Activated T-helper 17 cell treated with anti-CD3 and anti-CD28 coated beads, Interleukin-2, amount 50 U/mL, for 72 hours (primary cell): Measurements from ENCODE around the gene DEPDC1. TPM values are rescaled to one million over a fixed set of nuclear protein-coding genes. Genes with fewer than 3 reads are reported as not detected.
A peak's percentile ranks its signal among the peaks of the same experiment; 100 is the strongest.

Experiments
- ATAC-seq: fragments of 150-1000 bp; cut with Tn5 transposase; replicated peaks from 2 replicates; pipeline ENCODE4 v1.10.0; 2021; ENCODE audit warnings: mild to moderate bottlenecking, moderate library complexity
- H3K27ac Mint-ChIP-seq: one replicate; pipeline ENCODE4 v1.8.0; 2022; ENCODE audit warnings: mixed read lengths
- H3K27me3 Mint-ChIP-seq: one replicate; pipeline ENCODE4 v1.8.0; 2022; ENCODE audit warnings: mixed read lengths
- H3K36me3 Mint-ChIP-seq: one replicate; pipeline ENCODE4 v1.8.0; 2022; ENCODE audit warnings: low read depth, mild to moderate bottlenecking, mixed read lengths
- H3K4me1 Mint-ChIP-seq: one replicate; pipeline ENCODE4 v1.8.0; 2022; ENCODE audit warnings: mixed read lengths
- H3K4me3 Mint-ChIP-seq: one replicate; pipeline ENCODE4 v1.8.0; 2022; ENCODE audit warnings: mild to moderate bottlenecking, mixed read lengths
- H3K9me3 Mint-ChIP-seq: one replicate; pipeline ENCODE4 v1.8.0; 2022; ENCODE audit warnings: mixed read lengths
- total RNA-seq, 2 donors: library from RNA; stranded (reverse); gene quantifications; one replicate each; pipeline ENCODE4 v1.2.3, GENCODE V29; 2022

DEPDC1 gene
- total RNA-seq, 2 donors from 2014 or later, result 25.3 to 29.6 TPM

- Mint-ChIP-seq H3K36me3 (no peaks in the 10 kb centered on the region), H3K27me3 (no peaks in the 10 kb centered on the region), H3K4me3 (no peak overlapping the region), H3K27ac (no peak overlapping the region), H3K4me1 (no peaks in the 10 kb centered on the region), H3K9me3 (no peaks in the 10 kb centered on the region)
- no peak for ATAC-seq
These were observed 42.3 kb downstream of the DEPDC1 start for GRCh38 chr1:68454534-68454933.

GRCh38 chr1:68453060-68453670 lies 43.7 kb downstream of the DEPDC1 start:
- H3K9me3 Mint-ChIP-seq, result no peaks in the 10 kb centered on the region
- H3K4me3 Mint-ChIP-seq, result no peak overlapping the region
- H3K27me3 Mint-ChIP-seq, result no peaks in the 10 kb centered on the region
- no peak for ATAC-seq
- H3K27ac Mint-ChIP-seq, result no peak overlapping the region
- H3K4me1 Mint-ChIP-seq, result no peaks in the 10 kb centered on the region
- no peaks in the 10 kb centered on the region for H3K36me3 Mint-ChIP-seq

- H3K27ac Mint-ChIP-seq, result no peak within 1 kb of the TSS
- no peaks in the 10 kb centered on the region for H3K9me3 Mint-ChIP-seq
- H3K4me1 Mint-ChIP-seq, result no peaks in the 10 kb centered on the region
- no peaks in the 10 kb centered on the region for H3K36me3 Mint-ChIP-seq
- H3K27me3 Mint-ChIP-seq, result peaks cover 5% of the 10 kb centered on the region
- ATAC-seq, result no peak
- no peak within 1 kb of the TSS for H3K4me3 Mint-ChIP-seq
These were observed 47.0 kb downstream of the DEPDC1 start, which contains the start of gene RPE65 for GRCh38 chr1:68449901-68450300. TSS of gene RPE65 (minus strand) at chr1:68449954. CDS start at chr1:68449905, 49 bp downstream.

- Mint-ChIP-seq H3K4me1 (no peaks in the 10 kb centered on the region), H3K27me3 (peaks cover 11% of the 10 kb centered on the region), H3K27ac (no peak overlapping the region), H3K4me3 (no peak overlapping the region), H3K36me3 (no peaks in the 10 kb centered on the region), H3K9me3 (no peaks in the 10 kb centered on the region)
- no peak for ATAC-seq
These were observed 48.5 kb downstream of the DEPDC1 start for GRCh38 chr1:68448365-68448764.

GRCh38 chr1:68445709-68446108 lies 51.2 kb downstream of the DEPDC1 start:
- Mint-ChIP-seq H3K4me1 (no peaks in the 10 kb centered on the region), H3K27me3 (peaks cover 13% of the 10 kb centered on the region)
- ATAC-seq, result no peak

GRCh38 chr1:68442822-68443556 lies 53.9 kb downstream of the DEPDC1 start:
- Mint-ChIP-seq H3K4me1 (no peaks in the 10 kb centered on the region), H3K27me3 (peaks cover 17% of the 10 kb centered on the region), H3K27ac (no peak overlapping the region), H3K36me3 (no peaks in the 10 kb centered on the region), H3K9me3 (no peaks in the 10 kb centered on the region), H3K4me3 (no peak overlapping the region)
- peak; percentile 37 for ATAC-seq

More at GRCh38 chr1:68445709-68446108, 51.2 kb downstream of the DEPDC1 start:
- Mint-ChIP-seq H3K9me3 (no peaks in the 10 kb centered on the region), H3K4me3 (no peak overlapping the region), H3K27ac (no peak overlapping the region), H3K36me3 (no peaks in the 10 kb centered on the region)

GRCh38 chr1:68442006-68442405 lies 54.9 kb downstream of the DEPDC1 start:
- Mint-ChIP-seq H3K9me3 (no peaks in the 10 kb centered on the region), H3K36me3 (no peaks in the 10 kb centered on the region), H3K4me3 (no peak overlapping the region), H3K4me1 (no peaks in the 10 kb centered on the region), H3K27me3 (peaks cover 18% of the 10 kb centered on the region), H3K27ac (no peak overlapping the region)
- no peak for ATAC-seq

GRCh38 chr1:68438310-68438709 lies 58.6 kb downstream of the DEPDC1 start:
- ATAC-seq, result no peak
- H3K27me3 Mint-ChIP-seq, result peaks cover 11% of the 10 kb centered on the region
- no peaks in the 10 kb centered on the region for H3K36me3 Mint-ChIP-seq
- H3K27ac Mint-ChIP-seq, result no peak overlapping the region
- no peak overlapping the region for H3K4me3 Mint-ChIP-seq
- no peaks in the 10 kb centered on the region for H3K9me3 Mint-ChIP-seq
- no peaks in the 10 kb centered on the region for H3K4me1 Mint-ChIP-seq

GRCh38 chr1:68433395-68433794 lies 63.5 kb downstream of the DEPDC1 start:
- Mint-ChIP-seq H3K36me3 (no peaks in the 10 kb centered on the region), H3K4me1 (no peaks in the 10 kb centered on the region), H3K9me3 (no peaks in the 10 kb centered on the region), H3K27me3 (peaks cover 5% of the 10 kb centered on the region), H3K27ac (no peak overlapping the region), H3K4me3 (no peak overlapping the region)
- ATAC-seq, result no peak

GRCh38 chr1:68431076-68431475 lies 65.8 kb downstream of the DEPDC1 start:
- ATAC-seq, result no peak
- H3K4me1 Mint-ChIP-seq, result no peaks in the 10 kb centered on the region
- no peaks in the 10 kb centered on the region for H3K36me3 Mint-ChIP-seq
- no peaks in the 10 kb centered on the region for H3K9me3 Mint-ChIP-seq
- no peaks in the 10 kb centered on the region for H3K27me3 Mint-ChIP-seq
- no peak overlapping the region for H3K4me3 Mint-ChIP-seq
- H3K27ac Mint-ChIP-seq, result no peak overlapping the region

- no peaks in the 10 kb centered on the region for H3K9me3 Mint-ChIP-seq
- no peak for ATAC-seq
- H3K27ac Mint-ChIP-seq, result no peak overlapping the region
- H3K4me1 Mint-ChIP-seq, result no peaks in the 10 kb centered on the region
- H3K27me3 Mint-ChIP-seq, result no peaks in the 10 kb centered on the region
- no peak overlapping the region for H3K4me3 Mint-ChIP-seq
- no peaks in the 10 kb centered on the region for H3K36me3 Mint-ChIP-seq
These were observed 67.6 kb downstream of the DEPDC1 start for GRCh38 chr1:68429233-68429808.

- Mint-ChIP-seq H3K36me3 (no peaks in the 10 kb centered on the region), H3K9me3 (peaks cover 4% of the 10 kb centered on the region), H3K4me3 (no peak overlapping the region), H3K4me1 (no peaks in the 10 kb centered on the region), H3K27ac (no peak overlapping the region), H3K27me3 (no peaks in the 10 kb centered on the region)
- no peak for ATAC-seq
These were observed 70.3 kb downstream of the DEPDC1 start for GRCh38 chr1:68426594-68426993.
